Measurements from ENCODE around the gene SLC25A47. TPM values are rescaled to one million over a fixed set of nuclear protein-coding genes. Genes with fewer than 3 reads are reported as not detected.
"Not testable (repeated sequence)": the region's sequence is repeated elsewhere in the genome, so short reads cannot be mapped to it uniquely, and the experiment has no call there.

SLC25A47 gene
- total RNA-seq, 2 donors from 2014 or later = not detected

DNA sequence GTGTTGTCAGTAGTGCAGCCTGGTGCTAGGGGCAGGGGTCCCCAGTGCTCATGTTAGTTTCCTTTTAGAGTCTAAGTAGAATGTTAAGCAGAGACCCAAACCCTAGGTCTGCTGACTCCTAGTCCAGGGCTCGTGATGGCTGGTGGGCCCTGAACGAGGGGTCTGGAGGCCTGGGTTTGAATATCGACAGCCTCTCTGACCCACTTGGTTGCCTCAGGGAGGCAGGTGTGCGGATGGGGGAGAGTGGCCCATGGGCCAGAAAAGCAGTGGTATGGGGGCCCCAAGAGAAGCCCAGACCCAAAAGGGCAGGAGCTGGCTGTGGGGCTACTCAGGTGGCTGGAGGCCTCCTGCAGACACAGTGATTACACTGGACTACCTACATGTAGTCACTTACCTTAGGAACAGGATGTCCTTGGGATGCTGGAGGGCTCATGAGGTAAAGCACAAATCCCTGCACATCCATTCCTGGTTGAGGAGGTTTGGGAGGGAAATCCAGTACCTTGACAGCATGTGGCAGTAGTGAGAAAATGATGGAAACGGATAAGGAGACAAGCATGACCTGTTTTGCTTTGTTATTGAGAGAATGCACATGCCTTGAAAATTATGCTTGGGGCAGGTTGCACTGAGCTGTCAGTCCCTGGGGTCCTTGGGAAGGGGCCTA is 15.2 kb upstream of the SLC25A47 start:
- Histone ChIP-seq H3K27me3 (no peaks in the 10 kb centered on the region), H3K36me3 (no peaks in the 10 kb centered on the region), H3K4me1 (peaks cover 6% of the 10 kb centered on the region), H3K27ac (no peak overlapping the region), H3K9me3 (no peaks in the 10 kb centered on the region), H3K4me3 (no peak overlapping the region), H3K9ac (ENCODE audit: low read depth in 2 of 2, low read length in 2 of 2) (peak overlapping the region; percentile 76 to 81)
- intact Hi-C loops (cut with DNase I) = no loop called here
- TF ChIP-seq, protein P1, sequence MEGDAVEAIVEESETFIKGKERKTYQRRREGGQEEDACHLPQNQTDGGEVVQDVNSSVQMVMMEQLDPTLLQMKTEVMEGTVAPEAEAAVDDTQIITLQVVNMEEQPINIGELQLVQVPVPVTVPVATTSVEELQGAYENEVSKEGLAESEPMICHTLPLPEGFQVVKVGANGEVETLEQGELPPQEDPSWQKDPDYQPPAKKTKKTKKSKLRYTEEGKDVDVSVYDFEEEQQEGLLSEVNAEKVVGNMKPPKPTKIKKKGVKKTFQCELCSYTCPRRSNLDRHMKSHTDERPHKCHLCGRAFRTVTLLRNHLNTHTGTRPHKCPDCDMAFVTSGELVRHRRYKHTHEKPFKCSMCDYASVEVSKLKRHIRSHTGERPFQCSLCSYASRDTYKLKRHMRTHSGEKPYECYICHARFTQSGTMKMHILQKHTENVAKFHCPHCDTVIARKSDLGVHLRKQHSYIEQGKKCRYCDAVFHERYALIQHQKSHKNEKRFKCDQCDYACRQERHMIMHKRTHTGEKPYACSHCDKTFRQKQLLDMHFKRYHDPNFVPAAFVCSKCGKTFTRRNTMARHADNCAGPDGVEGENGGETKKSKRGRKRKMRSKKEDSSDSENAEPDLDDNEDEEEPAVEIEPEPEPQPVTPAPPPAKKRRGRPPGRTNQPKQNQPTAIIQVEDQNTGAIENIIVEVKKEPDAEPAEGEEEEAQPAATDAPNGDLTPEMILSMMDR (IDR thresholded peaks at IDR 0.05) = no peak
- no peak for DNase-seq

DNA sequence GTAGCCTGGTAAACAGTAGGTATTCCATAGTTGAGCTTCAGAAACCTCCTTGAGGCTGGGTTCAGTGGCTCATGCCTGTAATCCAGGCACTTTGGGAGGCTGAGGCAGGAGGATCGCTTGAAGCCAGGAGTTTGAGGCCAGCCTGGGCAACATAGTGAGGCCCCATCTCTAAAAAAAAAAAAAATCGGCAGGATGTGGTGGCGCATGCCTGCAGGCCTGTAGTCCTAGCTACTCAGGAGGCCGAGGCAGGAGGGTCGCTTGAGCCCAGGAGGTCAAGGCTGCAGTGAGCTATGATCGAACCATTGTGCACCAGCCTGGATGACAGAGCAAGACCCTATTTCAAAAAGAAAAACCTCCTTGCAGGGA is 14.7 kb upstream of the SLC25A47 start:
- H3K27ac ChIP-seq; H3K4me1 ChIP-seq; H3K4me3 ChIP-seq; DNase-seq; intact Hi-C loops (cut with DNase I); H3K9ac ChIP-seq (ENCODE audit: low read depth in 2 of 2, low read length in 2 of 2); H3K36me3 ChIP-seq; H3K27me3 ChIP-seq; H3K9me3 ChIP-seq: not testable (repeated sequence)

DNA sequence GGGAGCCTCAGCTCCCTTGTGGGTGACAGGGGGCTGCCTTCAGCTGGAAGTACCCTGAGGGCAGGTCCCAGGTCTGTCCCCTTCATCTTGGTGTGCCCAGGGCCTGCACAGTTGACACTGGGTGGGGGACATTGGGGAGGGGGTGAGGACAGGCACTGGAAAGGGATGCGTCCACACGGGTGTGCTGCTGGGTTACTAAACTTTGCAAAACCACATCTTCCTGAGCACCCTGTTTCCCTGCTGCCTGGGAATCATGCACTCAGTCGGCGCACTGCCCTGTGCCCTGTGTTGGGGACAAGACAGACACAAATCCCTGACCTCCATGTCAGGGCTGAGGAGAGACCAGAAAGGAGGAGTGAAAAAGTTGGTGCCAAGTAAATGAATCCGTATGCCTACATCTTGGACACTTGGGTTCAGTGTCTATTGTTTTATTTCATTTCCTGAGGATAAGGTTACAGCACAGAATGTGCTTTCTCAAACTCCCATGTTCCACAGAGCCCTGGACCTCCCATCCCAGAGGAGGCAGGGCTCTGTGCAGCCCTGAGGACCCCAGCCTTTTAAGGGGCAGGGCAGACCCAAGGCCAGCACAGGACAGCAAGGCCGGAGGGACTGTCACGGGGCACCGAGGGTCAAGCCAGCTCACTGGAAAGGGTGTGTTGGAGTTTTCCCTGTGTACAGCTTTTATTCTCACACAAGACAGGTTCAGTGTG is 14.0 kb upstream of the SLC25A47 start:
- no peaks in the 10 kb centered on the region for H3K27me3 ChIP-seq
- H3K4me3 ChIP-seq = no peak overlapping the region
- no peak overlapping the region for H3K27ac ChIP-seq
- DNase-seq = no peak
- intact Hi-C loops (cut with DNase I) = no loop called here
- no peaks in the 10 kb centered on the region for H3K9me3 ChIP-seq
- TF ChIP-seq, protein P1 (IDR thresholded peaks at IDR 0.05) = no peak
- H3K9ac ChIP-seq (ENCODE audit: low read depth in 2 of 2, low read length in 2 of 2) = no peak overlapping the region
- H3K36me3 ChIP-seq = no peaks in the 10 kb centered on the region
- H3K4me1 ChIP-seq = peaks cover 6% of the 10 kb centered on the region

DNA sequence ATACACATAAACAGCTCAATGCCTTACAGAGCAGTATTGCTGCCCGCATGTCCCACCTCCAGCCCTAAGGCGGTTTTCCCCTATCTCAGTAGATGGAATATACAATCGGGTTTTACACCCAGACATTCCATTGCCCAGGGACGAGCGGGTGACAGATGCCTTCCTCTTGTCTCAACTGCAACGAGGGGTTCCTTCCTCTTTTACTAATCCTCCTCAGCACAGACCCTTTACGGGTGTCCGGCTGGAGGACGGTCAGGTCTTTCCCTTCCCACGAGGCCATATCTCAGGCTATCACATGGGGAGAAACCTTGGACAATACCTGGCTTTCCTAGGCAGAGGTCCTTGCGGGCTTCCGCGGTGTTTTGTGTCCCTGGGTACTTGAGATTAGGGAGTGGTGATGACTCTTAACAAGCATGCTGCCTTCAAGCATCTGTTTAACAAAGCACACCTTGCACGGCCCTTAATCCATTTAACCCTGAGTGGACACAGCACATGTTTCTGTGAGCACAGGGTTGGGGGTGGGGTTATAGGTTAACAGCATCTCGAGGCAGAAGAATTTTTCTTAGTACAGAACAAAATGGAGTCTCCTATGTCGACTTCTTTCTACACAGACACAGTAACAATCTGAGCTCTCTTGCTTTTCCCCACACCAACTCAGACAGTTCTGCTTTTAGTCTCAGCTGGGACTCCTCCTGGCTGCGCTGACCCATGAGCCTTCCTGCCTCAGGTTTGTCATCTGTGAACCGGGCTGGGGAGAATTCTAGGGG is 10.8 kb upstream of the SLC25A47 start:
- H3K4me1 ChIP-seq; intact Hi-C loops (cut with DNase I): not testable (repeated sequence)

DNA sequence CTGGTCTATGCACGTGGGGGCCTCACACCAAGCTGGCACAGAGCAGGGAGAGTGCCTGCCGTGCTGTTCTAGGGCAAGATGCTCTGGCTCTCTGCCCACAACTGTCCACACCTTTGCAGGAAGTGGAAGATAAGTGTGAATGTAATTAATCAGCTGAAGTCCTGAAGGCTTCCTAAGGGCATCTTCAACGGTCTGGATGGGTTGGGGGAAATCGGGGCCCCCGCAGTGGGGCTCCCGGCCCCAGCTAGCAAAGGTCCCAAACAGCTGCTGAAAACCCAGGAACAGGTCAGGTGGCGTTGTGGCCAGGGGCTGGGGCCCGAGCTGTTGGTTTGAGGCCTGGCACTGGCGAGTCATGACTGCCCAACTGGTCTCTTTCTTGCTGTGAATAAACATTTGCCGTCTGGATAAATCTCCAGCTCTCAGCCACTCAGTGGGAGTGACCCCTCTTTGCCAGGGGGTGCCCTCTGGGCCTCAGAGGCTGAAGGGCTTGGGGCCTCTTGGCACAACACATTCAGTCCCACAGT is 10.2 kb upstream of the SLC25A47 start:
- intact Hi-C loops (cut with DNase I) = no loop called here
- DNase-seq = no peak
- Histone ChIP-seq H3K27me3 (no peaks in the 10 kb centered on the region), H3K9me3 (no peaks in the 10 kb centered on the region), H3K4me3 (no peak overlapping the region), H3K27ac (no peak overlapping the region), H3K9ac (ENCODE audit: low read depth in 2 of 2, low read length in 2 of 2) (no peak overlapping the region), H3K4me1 (no peaks in the 10 kb centered on the region), H3K36me3 (no peaks in the 10 kb centered on the region)
- TF ChIP-seq, protein P1 (IDR thresholded peaks at IDR 0.05) = no peak

More for the DNA sequence above, 10.8 kb upstream of the SLC25A47 start:
- not testable (repeated sequence) for H3K27ac ChIP-seq; DNase-seq; H3K27me3 ChIP-seq; H3K9me3 ChIP-seq; H3K9ac ChIP-seq (ENCODE audit: low read depth in 2 of 2, low read length in 2 of 2); H3K36me3 ChIP-seq; H3K4me3 ChIP-seq

DNA sequence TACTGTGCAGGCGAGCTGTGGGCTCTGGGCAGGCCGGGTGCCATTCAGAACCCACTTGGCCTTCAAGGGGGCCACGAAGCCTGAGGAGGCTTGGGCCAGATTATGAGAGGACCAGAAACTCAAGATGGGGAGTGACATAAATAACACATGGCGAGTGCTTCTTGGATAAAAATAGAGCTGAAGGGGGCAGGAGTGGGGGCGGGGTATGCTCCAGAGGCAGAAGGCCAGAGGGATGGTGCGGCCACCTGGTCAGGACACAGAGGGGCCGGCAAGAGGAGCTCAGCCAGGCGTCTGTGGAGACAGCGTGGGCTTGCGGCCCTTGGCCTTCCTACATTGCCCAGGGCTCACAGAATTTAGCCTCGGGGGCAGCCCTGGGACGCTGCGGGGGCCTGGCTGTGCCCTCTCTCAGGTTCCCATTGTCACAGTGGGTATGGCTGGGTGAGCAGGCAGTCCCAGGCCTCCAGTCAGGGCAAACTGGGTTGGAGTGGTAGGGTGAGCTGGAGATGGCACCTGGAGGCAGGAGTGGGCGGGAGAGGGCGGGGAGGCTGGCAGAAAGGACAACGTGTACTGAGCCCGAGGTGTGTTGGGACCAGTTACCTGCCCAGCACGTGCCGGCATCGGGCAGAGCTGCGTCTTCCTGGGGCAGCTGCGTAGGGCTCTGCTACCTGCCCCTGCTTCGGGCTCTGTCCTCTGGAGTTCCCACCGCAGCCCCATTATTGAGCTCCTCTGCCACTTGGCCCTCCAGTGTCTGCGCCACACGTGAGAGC is 9.5 kb upstream of the SLC25A47 start:
- TF ChIP-seq, protein P1 (IDR thresholded peaks at IDR 0.05) = no peak

More for the DNA sequence above, 9.5 kb upstream of the SLC25A47 start:
- DNase-seq = no peak
- Histone ChIP-seq H3K4me3 (no peak overlapping the region), H3K27me3 (no peaks in the 10 kb centered on the region), H3K9ac (ENCODE audit: low read depth in 2 of 2, low read length in 2 of 2) (no peak overlapping the region), H3K4me1 (peaks cover 4% of the 10 kb centered on the region), H3K36me3 (no peaks in the 10 kb centered on the region), H3K27ac (no peak overlapping the region), H3K9me3 (no peaks in the 10 kb centered on the region)
- intact Hi-C loops (cut with DNase I) = no loop called here
